Activated CD4-positive, alpha-beta T cell treated with anti-CD3 and anti-CD28 coated beads, Interleukin-2, Interleukin-4, amounts not matched to agents 100 ng/mL and 50 ng/mL, durations not matched to agents 16 hours and 8 hours (primary cell): ENCODE results near the gene ITGA5.

ENCODE experiments used
- DNase-seq: peaks from one replicate; pipeline ENCODE4 v3.0.0-alpha.2; 2020; ENCODE audit warnings: low spot score

The ITGA5 gene

GRCh38 chr12:54430471-54431069 is 11.5 kb upstream of the ITGA5 start:
- no peak for DNase-seq

- no peak for DNase-seq
Observed at GRCh38 chr12:54429014-54429471, 10.0 kb upstream of the ITGA5 start.

GRCh38 chr12:54428050-54429013 is 9.3 kb upstream of the ITGA5 start:
- DNase-seq, result no peak

- no peak for DNase-seq
Observed at GRCh38 chr12:54427106-54427505, 8.0 kb upstream of the ITGA5 start.

- DNase-seq, result no peak
Observed at GRCh38 chr12:54426690-54427089, 7.6 kb upstream of the ITGA5 start.

- DNase-seq, result no peak
Observed at GRCh38 chr12:54425702-54426101, 6.6 kb upstream of the ITGA5 start.

GRCh38 chr12:54424224-54424623 is 5.2 kb upstream of the ITGA5 start:
- no peak for DNase-seq

- no peak for DNase-seq
Observed at GRCh38 chr12:54423816-54424150, 4.7 kb upstream of the ITGA5 start.

- DNase-seq, result no peak
Observed at GRCh38 chr12:54421879-54422250, 2.8 kb upstream of the ITGA5 start.

GRCh38 chr12:54421175-54421878 is 2.3 kb upstream of the ITGA5 start:
- DNase-seq, result no peak

- DNase-seq, result no peak
Observed at GRCh38 chr12:54420766-54421144, 1.7 kb upstream of the ITGA5 start.

- DNase-seq, result no peak
Observed at GRCh38 chr12:54418441-54419087, 502 bp downstream of the ITGA5 start.

GRCh38 chr12:54417712-54418440 is 1.2 kb downstream of the ITGA5 start:
- DNase-seq, result no peak

GRCh38 chr12:54416687-54417603 is 2.1 kb downstream of the ITGA5 start:
- DNase-seq, result no peak

GRCh38 chr12:54415221-54415929 is 3.7 kb downstream of the ITGA5 start:
- DNase-seq, result no peak

- peak; percentile 79 for DNase-seq
Observed at GRCh38 chr12:54413284-54414190, 5.5 kb downstream of the ITGA5 start.

- no peak for DNase-seq
Observed at GRCh38 chr12:54412786-54413185, 6.3 kb downstream of the ITGA5 start.

GRCh38 chr12:54412348-54412747 is 6.7 kb downstream of the ITGA5 start:
- no peak for DNase-seq
